MCF 10A (cell line): ENCODE measurements around the gene ULK3. TPM values are rescaled to one million over a fixed set of nuclear protein-coding genes. Genes with fewer than 3 reads are reported as not detected.

Source experiments
- BruUV-seq: library from RNA; stranded (reverse); fragments of 400-500 nt; replicated peaks from 2 replicates; lab custom pipeline; 2021; lab: Mats Ljungman, UMichigan
- CTCF ChIA-PET: fragments of 300-600 bp; sonication (Branson Sonifier 250); formaldehyde crosslinking; extraction: SDS; loops from one replicate; lab custom pipeline; 2021; ENCODE audit warnings: antibody characterized with exemption, inconsistent platforms; lab: Yijun Ruan, JAX
- POLR2A ChIA-PET: fragments of 300-600, 350-650 bp; sonication (Branson Sonifier 250); formaldehyde crosslinking; extraction: SDS; loops from one replicate; lab custom pipeline; 2020; ENCODE audit warnings: antibody characterized with exemption, inconsistent platforms; lab: Yijun Ruan, JAX
- DNase-seq: peaks from one replicate; pipeline ENCODE4 v3.0.0-alpha.2; 2018; ENCODE audit not compliant: unreplicated experiment
- H3K27ac Mint-ChIP-seq: one replicate; pipeline ENCODE4 v1.8.0; 2022; ENCODE audit warnings: mild to moderate bottlenecking, low read depth, mixed read lengths; ENCODE audit not compliant: unreplicated experiment
- H3K27me3 Mint-ChIP-seq: one replicate; pipeline ENCODE4 v1.8.0; 2022; ENCODE audit warnings: mixed read lengths; ENCODE audit not compliant: insufficient read depth, unreplicated experiment
- H3K36me3 Mint-ChIP-seq: one replicate; pipeline ENCODE4 v1.8.0; 2022; ENCODE audit warnings: mild to moderate bottlenecking, moderate library complexity, mixed read lengths; ENCODE audit not compliant: insufficient read depth, unreplicated experiment
- H3K4me1 Mint-ChIP-seq: one replicate; pipeline ENCODE4 v1.8.0; 2022; ENCODE audit warnings: mixed read lengths; ENCODE audit not compliant: insufficient read depth, unreplicated experiment
- H3K4me3 Mint-ChIP-seq: one replicate; pipeline ENCODE4 v1.8.0; 2022; ENCODE audit warnings: mild to moderate bottlenecking, moderate library complexity, mixed read lengths; ENCODE audit not compliant: unreplicated experiment
- H3K9me3 Mint-ChIP-seq: one replicate; pipeline ENCODE4 v1.8.0; 2022; ENCODE audit warnings: mixed read lengths; ENCODE audit not compliant: unreplicated experiment
- intact Hi-C: fragments of 100-400 bp; cut with micrococcal nuclease; formaldehyde crosslinking; loops from 2 replicates; pipeline ENCODE4 v1.14.1; 2022
- total RNA-seq: library from RNA; stranded (reverse); gene quantifications from 2 replicates; pipeline ENCODE4 v1.2.3, GENCODE V29; 2022
- TF ChIP-seq, protein P1 (sequence below): fragments of 200-600 bp; IDR thresholded peaks from one replicate; pipeline ENCODE4 v1.8.0; 2022; ENCODE audit warnings: antibody characterized with exemption, mild to moderate bottlenecking; ENCODE audit not compliant: unreplicated experiment

Gene ULK3
- total RNA-seq, 1 experiment from 2014 or later: 27.6 TPM

DNA sequence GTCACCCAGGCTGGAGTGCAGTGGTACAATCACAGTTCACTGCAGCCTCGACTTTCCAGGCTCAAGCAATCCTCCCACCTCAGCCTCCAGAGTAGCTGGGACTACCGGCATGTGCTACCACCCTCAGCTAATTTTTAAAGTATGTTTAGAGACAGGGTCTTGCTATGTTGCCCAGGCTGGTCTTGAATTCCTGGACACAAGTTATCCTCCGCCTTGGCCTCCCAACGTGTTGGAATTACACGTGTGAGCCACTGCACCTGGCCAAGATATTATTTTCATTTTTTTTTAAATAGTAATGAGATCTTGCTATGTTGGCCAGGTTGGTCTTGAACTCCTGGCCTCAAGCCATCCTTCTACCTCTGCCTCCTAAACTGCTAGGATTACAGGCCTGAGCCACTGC, 42.5 kb upstream of the ULK3 start:
- ChIA-PET POLR2A (interaction anchor here (1.3 kb wide), 1 partner anchor 29 kb away, joined by 5 read pairs; no protein-coding TSS in a partner anchor), CTCF (interaction anchor here (3.0 to 3.1 kb wide), 2 partner anchors 16 to 113 kb away, joined by 8 to 13 read pairs; no protein-coding TSS in a partner anchor)
- TF ChIP-seq, protein P1, sequence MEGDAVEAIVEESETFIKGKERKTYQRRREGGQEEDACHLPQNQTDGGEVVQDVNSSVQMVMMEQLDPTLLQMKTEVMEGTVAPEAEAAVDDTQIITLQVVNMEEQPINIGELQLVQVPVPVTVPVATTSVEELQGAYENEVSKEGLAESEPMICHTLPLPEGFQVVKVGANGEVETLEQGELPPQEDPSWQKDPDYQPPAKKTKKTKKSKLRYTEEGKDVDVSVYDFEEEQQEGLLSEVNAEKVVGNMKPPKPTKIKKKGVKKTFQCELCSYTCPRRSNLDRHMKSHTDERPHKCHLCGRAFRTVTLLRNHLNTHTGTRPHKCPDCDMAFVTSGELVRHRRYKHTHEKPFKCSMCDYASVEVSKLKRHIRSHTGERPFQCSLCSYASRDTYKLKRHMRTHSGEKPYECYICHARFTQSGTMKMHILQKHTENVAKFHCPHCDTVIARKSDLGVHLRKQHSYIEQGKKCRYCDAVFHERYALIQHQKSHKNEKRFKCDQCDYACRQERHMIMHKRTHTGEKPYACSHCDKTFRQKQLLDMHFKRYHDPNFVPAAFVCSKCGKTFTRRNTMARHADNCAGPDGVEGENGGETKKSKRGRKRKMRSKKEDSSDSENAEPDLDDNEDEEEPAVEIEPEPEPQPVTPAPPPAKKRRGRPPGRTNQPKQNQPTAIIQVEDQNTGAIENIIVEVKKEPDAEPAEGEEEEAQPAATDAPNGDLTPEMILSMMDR: no peak
- peaks cover 7% of the 10 kb centered on the region for H3K36me3 Mint-ChIP-seq
- H3K4me1 Mint-ChIP-seq: peaks cover 17% of the 10 kb centered on the region
- no peak overlapping the region for H3K4me3 Mint-ChIP-seq
- H3K9me3 Mint-ChIP-seq: no peaks in the 10 kb centered on the region
- intact Hi-C loops: no loop called here
- DNase-seq: no peak
- H3K27me3 Mint-ChIP-seq: no peaks in the 10 kb centered on the region
- no peak overlapping the region for H3K27ac Mint-ChIP-seq
- no TSS peak for BruUV-seq

- peaks cover 13% of the 10 kb centered on the region for H3K4me1 Mint-ChIP-seq
- intact Hi-C loops: no loop called here
- CTCF ChIA-PET: interaction anchor here (0.6 to 3.1 kb wide), 7 partner anchors 17 to 562 kb away, joined by 3 to 13 read pairs (median 4); no protein-coding TSS in a partner anchor
- POLR2A ChIA-PET: interaction anchor here (0.7 to 1.9 kb wide), 5 partner anchors 9 to 28 kb away, joined by 3 to 6 read pairs (median 5); partner anchors contain the start of gene FAM219B
- TF ChIP-seq, protein P1: no peak
- H3K27ac Mint-ChIP-seq: no peak overlapping the region
- H3K4me3 Mint-ChIP-seq: no peak overlapping the region
- no TSS peak for BruUV-seq
- H3K36me3 Mint-ChIP-seq: no peaks in the 10 kb centered on the region
- no peak for DNase-seq
- H3K27me3 Mint-ChIP-seq: no peaks in the 10 kb centered on the region
- H3K9me3 Mint-ChIP-seq: no peaks in the 10 kb centered on the region
Observed at GRCh38 chr15:74884428-74885223, 41.7 kb upstream of the ULK3 start.

GRCh38 chr15:74882528-74882927, 39.6 kb upstream of the ULK3 start:
- Mint-ChIP-seq H3K27me3 (no peaks in the 10 kb centered on the region), H3K4me1 (peaks cover 7% of the 10 kb centered on the region), H3K4me3 (no peak overlapping the region), H3K9me3 (no peaks in the 10 kb centered on the region), H3K36me3 (no peaks in the 10 kb centered on the region), H3K27ac (no peak overlapping the region)
- intact Hi-C loops: no loop called here
- CTCF ChIA-PET: interaction anchor here (0.7 to 3.1 kb wide), 4 partner anchors 9 to 111 kb away, joined by 3 to 13 read pairs (median 6); no protein-coding TSS in a partner anchor
- DNase-seq: no peak
- no TSS peak for BruUV-seq
- TF ChIP-seq, protein P1: no peak
- POLR2A ChIA-PET: no interaction called here

DNA sequence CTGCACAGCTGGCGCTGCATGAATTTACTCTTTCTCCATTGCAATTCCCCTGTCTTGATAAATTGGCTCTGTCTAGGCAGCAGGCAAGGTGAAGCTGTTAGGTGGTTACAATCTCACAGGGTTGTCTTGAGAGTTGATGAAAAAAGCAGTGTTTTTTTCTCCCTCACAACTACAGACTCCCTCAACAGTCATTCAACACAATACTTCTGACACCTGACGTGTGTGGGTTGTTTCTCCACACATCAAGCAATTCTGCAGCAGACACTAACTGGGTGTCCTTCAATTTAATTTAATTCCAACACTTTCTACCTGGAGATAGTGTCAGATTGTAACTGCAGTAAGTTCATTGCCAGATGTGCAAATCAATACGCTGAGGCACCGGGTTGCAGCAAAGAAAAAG, 35.3 kb upstream of the ULK3 start:
- intact Hi-C loops: no loop called here
- Mint-ChIP-seq H3K9me3 (no peaks in the 10 kb centered on the region), H3K4me1 (no peaks in the 10 kb centered on the region), H3K27ac (no peak overlapping the region), H3K27me3 (no peaks in the 10 kb centered on the region), H3K4me3 (no peak overlapping the region), H3K36me3 (no peaks in the 10 kb centered on the region)
- DNase-seq: no peak
- TF ChIP-seq, protein P1: no peak
- CTCF ChIA-PET: interaction anchor here (2.7 kb wide), 1 partner anchor 23 kb away, joined by 13 read pairs; no protein-coding TSS in a partner anchor
- BruUV-seq: no TSS peak
- POLR2A ChIA-PET: no interaction called here
